Uterus (tissue), 4 donors: Measurements from ENCODE around the gene AADAC. TPM values are rescaled to one million over a fixed set of nuclear protein-coding genes. Genes with fewer than 3 reads are reported as not detected.
A peak's percentile ranks its signal among the peaks of the same experiment; 100 is the strongest.

Experiments
- DNase-seq, 2 donors: peaks; one replicate each; pipeline ENCODE4 v3.0.0-alpha.2; 2019 to 2020
- H3K27ac ChIP-seq, 2 donors: fragments of 200-600 bp; sonication (generic); 1 replicate in 1 of 2; 2 replicates in 1 of 2; pipeline ENCODE4 v1.5.1; 2016 to 2018
- H3K27me3 ChIP-seq, 2 donors: fragments of 200-600 bp; sonication (generic); one replicate each; pipeline ENCODE4 v1.5.1; 2018 to 2019; ENCODE audit warnings: control low read depth in 1 of 2
- H3K36me3 ChIP-seq, 2 donors: fragments of 200-600 bp; sonication (generic); one replicate each; pipeline ENCODE4 v1.5.1; 2019; ENCODE audit warnings: control low read depth in 1 of 2
- H3K4me1 ChIP-seq, 2 donors: fragments of 200-600 bp; sonication (generic); one replicate each; pipeline ENCODE4 v1.5.1; 2018 to 2019; ENCODE audit warnings: control low read depth in 1 of 2
- H3K4me3 ChIP-seq, 2 donors: fragments of 200-600 bp; sonication (generic); 1 replicate in 1 of 2; 2 replicates in 1 of 2; pipeline ENCODE4 v1.5.1; 2018 to 2019; ENCODE audit warnings: mild to moderate bottlenecking in 1 of 2
- H3K9me3 ChIP-seq, 2 donors: fragments of 200-600 bp; sonication (generic); one replicate each; pipeline ENCODE4 v1.5.1; 2019; ENCODE audit warnings: control low read depth in 1 of 2
- POLR2A ChIP-seq, 2 donors: fragments of 450-650 bp; IDR thresholded peaks; one replicate each; pipeline ENCODE4 v1.6.1; 2016; ENCODE audit warnings: antibody characterized with exemption in 2 of 2, mild to moderate bottlenecking in 1 of 2, moderate library complexity in 1 of 2
- intact Hi-C: fragments of 100-400 bp; cut with DNase I; formaldehyde crosslinking; loops from one replicate; pipeline ENCODE4 v1.15.1; 2023; ENCODE audit warnings: low total_unique reads
- total RNA-seq, 4 donors: library from RNA; depleted of rRNA in 3 of 4; stranded (reverse); fragments of >200 nt in 3 of 4; gene quantifications; one replicate each; pipeline versions ENCODE4 v1.1.0 to v1.2.4, GENCODE V29; 2014 to 2023
- TF ChIP-seq, protein P1 (sequence below), 4 experiments: fragments of 200-600 bp in 2 of 4; fragments of 450-650 bp in 2 of 4; sonication (generic) in 2 of 4; IDR thresholded peaks; one replicate each; pipeline ENCODE4 v1.5.1; 2016 to 2019; ENCODE audit warnings: antibody characterized with exemption in 4 of 4, mild to moderate bottlenecking in 2 of 4, moderate library complexity in 1 of 4
- donor health status: DM: yes; HTN: yes; CAD: no.

AADAC gene
- total RNA-seq, 4 donors from 2014 or later, result 0.35 TPM; not detected in 3

DNA sequence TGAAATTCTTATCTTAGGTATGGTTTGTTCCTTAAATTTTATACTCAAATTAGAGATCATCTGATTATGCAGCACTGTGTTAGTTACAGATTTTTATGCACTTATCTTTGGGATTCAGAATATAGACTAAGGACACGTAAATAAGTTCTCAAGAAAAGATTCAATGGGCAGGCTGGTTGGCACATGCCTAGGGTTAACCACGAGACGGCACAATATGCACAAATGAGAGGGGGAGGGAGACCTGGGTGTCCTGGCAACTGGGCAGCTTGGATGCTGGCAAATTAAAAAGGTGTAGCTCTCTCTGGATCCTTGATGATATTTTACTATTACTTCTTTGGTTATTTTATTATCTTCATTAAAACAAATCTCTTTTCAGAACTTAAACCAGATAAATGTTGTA is 672 bp downstream of the AADAC start:
- Histone ChIP-seq H3K9me3 (no peaks in the 10 kb centered on the region), H3K27ac (no peak overlapping the region), H3K4me3 (no peak overlapping the region), H3K27me3 (no peaks in the 10 kb centered on the region), H3K4me1 (no peaks in the 10 kb centered on the region), H3K36me3 (no peaks in the 10 kb centered on the region)
- DNase-seq, result no peak
- TF ChIP-seq, protein P1, sequence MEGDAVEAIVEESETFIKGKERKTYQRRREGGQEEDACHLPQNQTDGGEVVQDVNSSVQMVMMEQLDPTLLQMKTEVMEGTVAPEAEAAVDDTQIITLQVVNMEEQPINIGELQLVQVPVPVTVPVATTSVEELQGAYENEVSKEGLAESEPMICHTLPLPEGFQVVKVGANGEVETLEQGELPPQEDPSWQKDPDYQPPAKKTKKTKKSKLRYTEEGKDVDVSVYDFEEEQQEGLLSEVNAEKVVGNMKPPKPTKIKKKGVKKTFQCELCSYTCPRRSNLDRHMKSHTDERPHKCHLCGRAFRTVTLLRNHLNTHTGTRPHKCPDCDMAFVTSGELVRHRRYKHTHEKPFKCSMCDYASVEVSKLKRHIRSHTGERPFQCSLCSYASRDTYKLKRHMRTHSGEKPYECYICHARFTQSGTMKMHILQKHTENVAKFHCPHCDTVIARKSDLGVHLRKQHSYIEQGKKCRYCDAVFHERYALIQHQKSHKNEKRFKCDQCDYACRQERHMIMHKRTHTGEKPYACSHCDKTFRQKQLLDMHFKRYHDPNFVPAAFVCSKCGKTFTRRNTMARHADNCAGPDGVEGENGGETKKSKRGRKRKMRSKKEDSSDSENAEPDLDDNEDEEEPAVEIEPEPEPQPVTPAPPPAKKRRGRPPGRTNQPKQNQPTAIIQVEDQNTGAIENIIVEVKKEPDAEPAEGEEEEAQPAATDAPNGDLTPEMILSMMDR (IDR thresholded peaks at IDR 0.05), result no peak
- TF ChIP-seq POLR2A (IDR thresholded peaks at IDR 0.05), result no peak
- intact Hi-C loops, result no loop called here

DNA sequence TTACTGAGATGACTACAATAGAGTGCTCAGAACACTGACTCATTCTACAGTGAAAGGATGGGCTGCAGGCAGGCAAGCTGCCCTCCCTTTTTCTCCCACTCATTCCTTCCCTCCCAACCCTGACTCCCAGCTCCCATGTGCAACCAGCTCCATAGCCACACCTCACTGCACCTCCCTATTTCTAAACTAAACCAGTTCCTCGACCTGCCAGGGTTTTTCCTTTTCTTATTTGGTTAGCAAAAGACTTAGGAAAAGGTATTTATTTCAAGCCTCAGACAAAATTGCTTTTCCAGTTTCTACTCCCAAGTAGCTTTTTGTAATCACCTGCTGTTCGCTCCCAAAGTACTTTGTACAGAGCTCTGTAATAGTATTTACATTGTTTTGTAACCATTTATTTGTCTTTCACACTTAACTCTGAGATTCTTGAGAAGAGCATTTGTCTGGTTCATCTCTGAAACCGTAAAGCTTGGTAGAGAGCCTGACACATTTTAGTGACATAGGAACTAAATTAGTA is 2.2 kb downstream of the AADAC start:
- Histone ChIP-seq H3K36me3 (no peaks in the 10 kb centered on the region), H3K4me3 (no peak overlapping the region), H3K4me1 (no peaks in the 10 kb centered on the region), H3K27ac (peak overlapping the region; percentile 27 to 35), H3K27me3 (no peaks in the 10 kb centered on the region), H3K9me3 (no peaks in the 10 kb centered on the region)
- DNase-seq, result peak; percentile 34 to 43
- intact Hi-C loops, result no loop called here
- TF ChIP-seq, protein P1 (IDR thresholded peaks at IDR 0.05), result no peak
- TF ChIP-seq POLR2A (IDR thresholded peaks at IDR 0.05), result no peak

DNA sequence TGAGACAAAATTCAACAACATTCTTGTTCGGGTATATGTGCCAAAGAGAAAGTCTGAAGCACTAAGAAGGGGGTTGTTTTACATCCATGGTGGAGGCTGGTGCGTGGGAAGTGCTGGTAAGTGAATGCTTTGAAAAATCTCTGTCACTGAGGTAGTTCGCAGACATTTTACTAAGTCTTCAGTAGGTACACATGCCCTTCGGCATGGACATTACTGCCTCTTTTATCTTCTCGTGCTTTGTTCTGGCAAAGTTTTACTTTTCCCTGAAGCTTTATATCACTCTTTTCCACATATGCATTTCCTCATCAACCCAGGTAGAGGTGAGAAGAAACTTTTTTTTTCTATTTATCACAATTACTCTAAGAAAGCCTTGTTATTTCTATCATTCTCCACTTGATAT is 3.6 kb downstream of the AADAC start:
- no peak for TF ChIP-seq POLR2A (IDR thresholded peaks at IDR 0.05)
- TF ChIP-seq, protein P1 (IDR thresholded peaks at IDR 0.05), result no peak
- H3K4me3 ChIP-seq, result no peak overlapping the region
- intact Hi-C loops, result no loop called here

GRCh38 chr3:151818361-151818760 is 4.4 kb downstream of the AADAC start:
- DNase-seq, result no peak
- no peaks in the 10 kb centered on the region for H3K36me3 ChIP-seq
- no peaks in the 10 kb centered on the region for H3K27me3 ChIP-seq
- intact Hi-C loops, result no loop called here
- H3K27ac ChIP-seq, result no peak overlapping the region
- no peak for TF ChIP-seq POLR2A (IDR thresholded peaks at IDR 0.05)
- no peaks in the 10 kb centered on the region for H3K9me3 ChIP-seq
- H3K4me3 ChIP-seq, result no peak overlapping the region
- H3K4me1 ChIP-seq, result no peaks in the 10 kb centered on the region

More for the DNA sequence above, 3.6 kb downstream of the AADAC start:
- H3K27ac ChIP-seq, result no peak overlapping the region
- H3K4me1 ChIP-seq, result no peaks in the 10 kb centered on the region
- no peaks in the 10 kb centered on the region for H3K36me3 ChIP-seq
- no peaks in the 10 kb centered on the region for H3K9me3 ChIP-seq
- H3K27me3 ChIP-seq, result no peaks in the 10 kb centered on the region
- no peak for DNase-seq

DNA sequence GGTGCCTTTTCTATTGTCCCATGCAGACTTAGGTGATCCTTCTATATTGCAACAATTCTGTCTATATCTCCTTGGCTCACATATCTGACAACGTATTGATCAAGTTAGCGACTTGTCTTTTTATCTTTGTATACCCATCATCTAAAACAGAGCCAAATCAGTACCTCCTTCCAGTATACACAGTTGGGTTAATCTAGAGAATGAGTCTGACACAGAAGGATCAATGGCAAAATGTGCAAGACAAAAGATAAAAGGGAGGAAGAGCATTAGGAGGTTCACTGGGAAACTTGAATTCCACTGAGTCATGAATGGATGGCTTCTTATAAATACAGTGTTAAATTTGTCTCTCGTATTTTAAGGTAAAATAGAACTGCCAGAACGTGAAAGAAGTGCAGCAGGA is 6.0 kb downstream of the AADAC start:
- Histone ChIP-seq H3K27ac (no peak overlapping the region), H3K9me3 (no peaks in the 10 kb centered on the region), H3K36me3 (no peaks in the 10 kb centered on the region), H3K27me3 (no peaks in the 10 kb centered on the region), H3K4me1 (no peaks in the 10 kb centered on the region), H3K4me3 (no peak overlapping the region)
- intact Hi-C loops, result no loop called here
- no peak for DNase-seq
- no peak for TF ChIP-seq POLR2A (IDR thresholded peaks at IDR 0.05)
- TF ChIP-seq, protein P1 (IDR thresholded peaks at IDR 0.05), result no peak

DNA sequence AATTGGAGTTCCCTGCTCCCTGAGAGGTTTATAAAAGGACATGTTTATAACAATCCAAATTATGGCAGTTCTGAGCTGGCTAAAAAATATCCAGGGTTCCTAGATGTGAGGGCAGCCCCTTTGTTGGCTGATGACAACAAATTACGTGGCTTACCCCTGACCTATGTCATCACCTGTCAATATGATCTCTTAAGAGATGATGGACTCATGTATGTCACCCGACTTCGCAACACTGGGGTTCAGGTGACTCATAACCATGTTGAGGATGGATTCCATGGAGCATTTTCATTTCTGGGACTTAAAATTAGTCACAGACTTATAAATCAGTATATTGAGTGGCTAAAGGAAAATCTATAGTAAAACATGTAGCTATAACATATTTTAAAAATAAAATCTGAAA is 13.9 kb downstream of the AADAC start:
- TF ChIP-seq, protein P1 (IDR thresholded peaks at IDR 0.05), result no peak
- no peak for TF ChIP-seq POLR2A (IDR thresholded peaks at IDR 0.05)
- no peaks in the 10 kb centered on the region for H3K36me3 ChIP-seq
- H3K4me3 ChIP-seq, result no peak overlapping the region
- intact Hi-C loops, result no loop called here
- no peak overlapping the region for H3K27ac ChIP-seq
- no peaks in the 10 kb centered on the region for H3K27me3 ChIP-seq
- H3K9me3 ChIP-seq, result no peaks in the 10 kb centered on the region
- no peak for DNase-seq
- no peaks in the 10 kb centered on the region for H3K4me1 ChIP-seq
